ENCODE data around the gene IQGAP2. TPM values are rescaled to one million over a fixed set of nuclear protein-coding genes. Genes with fewer than 3 reads are reported as not detected.

IQGAP2 gene
- total RNA-seq, 2 experiments from 2014 or later = 118 to 124 TPM

DNA sequence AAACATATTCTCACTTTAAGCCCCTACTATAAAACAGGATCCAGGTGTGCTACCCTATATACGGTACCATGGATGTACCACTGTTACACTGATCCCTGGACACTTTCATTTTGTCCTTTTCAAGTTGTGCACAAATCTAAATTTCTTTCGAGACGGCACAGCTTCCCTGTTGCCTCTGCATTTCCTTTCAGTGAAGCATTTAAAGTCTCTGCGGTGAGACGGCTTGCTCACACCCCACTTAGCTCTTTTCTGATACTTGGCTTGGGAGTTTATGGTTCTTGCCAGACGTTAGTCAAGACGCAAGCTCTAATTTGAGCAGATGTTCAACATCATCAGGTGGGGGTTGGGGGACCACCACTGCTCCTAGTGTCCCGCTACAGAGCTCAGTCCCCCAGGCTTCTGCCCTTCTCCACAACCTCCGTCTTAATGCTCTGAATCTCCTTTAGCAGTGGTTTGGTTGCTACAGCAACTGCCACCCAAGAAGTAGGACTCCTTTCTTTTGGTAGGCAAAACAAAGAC, 204.3 kb downstream of the IQGAP2 start:
- Mint-ChIP-seq H3K4me3 (no peak overlapping the region), H3K4me1 (peaks cover 23% of the 10 kb centered on the region), H3K27me3 (no peaks in the 10 kb centered on the region), H3K9me3 (no peaks in the 10 kb centered on the region), H3K36me3 (ENCODE audit: low read depth) (peaks cover 62% of the 10 kb centered on the region), H3K27ac (peak overlapping the region; percentile 41)
- no peak for DNase-seq
- ChIA-PET CTCF (interaction anchor here (1.1 to 5.6 kb wide), 2 partner anchors 33 to 167 kb away, joined by 3 to 35 read pairs; no protein-coding TSS in a partner anchor), POLR2A (no interaction called here)

DNA sequence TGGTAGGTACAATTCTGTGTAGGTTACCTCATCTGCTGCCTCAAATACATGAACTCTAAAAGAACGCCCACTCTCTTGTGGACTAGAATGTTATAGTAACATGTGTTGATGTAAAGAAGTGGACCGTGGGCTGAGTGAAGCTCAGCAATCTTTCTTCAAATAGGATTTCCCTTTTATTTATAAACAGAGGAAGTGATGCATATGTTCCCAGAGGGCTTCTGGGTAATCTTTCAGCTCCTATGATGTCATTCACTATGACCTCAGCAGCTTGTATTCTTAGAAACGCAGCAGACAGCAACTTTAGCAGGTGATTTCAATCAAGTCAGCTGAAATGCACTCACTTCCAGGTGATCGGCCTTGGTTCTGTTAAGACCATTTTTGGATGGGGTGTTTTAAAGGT, 205.7 kb downstream of the IQGAP2 start:
- Mint-ChIP-seq H3K27ac (no peak overlapping the region), H3K4me3 (no peak overlapping the region), H3K9me3 (no peaks in the 10 kb centered on the region), H3K36me3 (ENCODE audit: low read depth) (peaks cover 55% of the 10 kb centered on the region), H3K4me1 (peaks cover 14% of the 10 kb centered on the region), H3K27me3 (no peaks in the 10 kb centered on the region)
- DNase-seq = no peak
- POLR2A ChIA-PET = interaction anchor here (1.3 kb wide), 1 partner anchor 8 kb away, joined by 4 read pairs; no protein-coding TSS in a partner anchor
- CTCF ChIA-PET = interaction anchor here (0.7 to 5.6 kb wide), 3 partner anchors 16 to 166 kb away, joined by 3 to 35 read pairs (median 3); no protein-coding TSS in a partner anchor

DNA sequence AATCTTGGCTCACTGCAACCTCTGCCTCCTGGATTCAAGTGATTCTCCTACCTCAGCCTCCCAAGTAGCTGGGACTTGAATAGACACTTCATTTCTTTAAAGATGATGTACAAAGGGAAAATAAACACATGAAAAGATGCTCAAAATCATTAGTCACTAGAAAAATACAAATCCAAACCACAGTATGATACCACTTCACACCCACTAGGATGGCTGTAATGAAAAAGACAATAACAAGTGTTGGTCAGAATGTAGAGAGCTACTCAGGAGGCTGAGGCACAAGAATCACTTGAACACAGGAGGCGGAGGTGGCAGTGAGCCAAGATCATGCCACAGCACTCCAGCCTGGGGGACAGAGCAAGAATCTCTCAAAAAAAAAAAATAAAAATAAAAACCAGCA, 207.1 kb downstream of the IQGAP2 start:
- Mint-ChIP-seq H3K27me3 (no peaks in the 10 kb centered on the region), H3K9me3 (no peaks in the 10 kb centered on the region), H3K27ac (no peak overlapping the region), H3K4me3 (no peak overlapping the region), H3K4me1 (peaks cover 14% of the 10 kb centered on the region), H3K36me3 (ENCODE audit: low read depth) (peaks cover 53% of the 10 kb centered on the region)
- ChIA-PET POLR2A (interaction anchor here (0.8 kb wide), 1 partner anchor 28 kb away, joined by 3 read pairs; no protein-coding TSS in a partner anchor), CTCF (interaction anchor here (1.6 to 5.6 kb wide), 3 partner anchors 8 to 164 kb away, joined by 3 to 35 read pairs (median 7); no protein-coding TSS in a partner anchor)
- DNase-seq = no peak

DNA sequence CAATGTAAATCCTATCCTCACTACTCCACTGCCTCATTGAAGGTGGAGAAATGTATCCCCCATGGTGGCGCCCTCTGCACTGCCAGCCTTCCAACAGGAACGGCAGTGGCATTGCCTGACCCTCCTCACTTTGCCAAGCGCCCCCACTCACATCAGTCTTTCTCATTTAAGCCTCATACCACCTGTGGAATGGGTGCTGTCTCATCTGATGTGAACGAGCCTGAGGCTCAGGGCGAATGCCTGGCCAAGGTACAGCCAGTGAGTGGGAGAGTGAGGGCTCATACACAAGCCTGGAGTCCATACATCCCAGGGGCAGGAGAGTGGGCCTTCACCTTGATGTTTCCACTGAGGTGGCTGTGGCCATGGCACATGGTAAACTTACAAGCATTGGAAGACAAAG, 209.9 kb downstream of the IQGAP2 start:
- Mint-ChIP-seq H3K27me3 (no peaks in the 10 kb centered on the region), H3K9me3 (no peaks in the 10 kb centered on the region), H3K4me3 (no peak overlapping the region), H3K4me1 (peaks cover 9% of the 10 kb centered on the region), H3K36me3 (ENCODE audit: low read depth) (peaks cover 56% of the 10 kb centered on the region), H3K27ac (no peak overlapping the region)
- CTCF ChIA-PET = interaction anchor here (0.9 kb wide), 1 partner anchor 162 kb away, joined by 3 read pairs; no protein-coding TSS in a partner anchor
- POLR2A ChIA-PET = interaction anchor here (1.9 kb wide), 1 partner anchor 10 kb away, joined by 4 read pairs; no protein-coding TSS in a partner anchor
- no peak for DNase-seq

DNA sequence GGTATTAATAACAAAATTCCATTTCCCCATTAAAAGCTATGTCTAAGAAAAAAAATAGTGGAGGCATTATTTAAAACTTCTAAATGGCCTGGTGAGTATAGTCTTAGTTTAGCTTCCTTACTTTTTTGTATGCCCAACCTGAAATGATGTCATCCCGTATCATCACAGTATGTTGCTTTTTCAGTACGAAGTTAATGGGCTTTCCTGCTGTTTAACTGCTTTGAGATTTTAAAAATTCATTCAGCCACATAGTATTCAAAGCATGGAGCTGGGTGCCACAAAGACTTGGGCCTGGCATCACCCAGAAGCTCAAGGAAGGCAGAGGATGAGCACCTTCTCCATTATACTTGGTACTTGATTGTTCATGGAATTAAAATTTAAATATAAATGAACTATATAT, 212.7 kb downstream of the IQGAP2 start:
- Mint-ChIP-seq H3K4me3 (no peak overlapping the region), H3K4me1 (peaks cover 4% of the 10 kb centered on the region), H3K36me3 (ENCODE audit: low read depth) (peaks cover 68% of the 10 kb centered on the region), H3K27ac (no peak overlapping the region), H3K9me3 (no peaks in the 10 kb centered on the region), H3K27me3 (no peaks in the 10 kb centered on the region)
- DNase-seq = no peak
- ChIA-PET POLR2A (no interaction called here), CTCF (interaction anchor here (0.7 to 1.1 kb wide), 2 partner anchors 14 to 159 kb away, joined by 3 read pairs; no protein-coding TSS in a partner anchor)

DNA sequence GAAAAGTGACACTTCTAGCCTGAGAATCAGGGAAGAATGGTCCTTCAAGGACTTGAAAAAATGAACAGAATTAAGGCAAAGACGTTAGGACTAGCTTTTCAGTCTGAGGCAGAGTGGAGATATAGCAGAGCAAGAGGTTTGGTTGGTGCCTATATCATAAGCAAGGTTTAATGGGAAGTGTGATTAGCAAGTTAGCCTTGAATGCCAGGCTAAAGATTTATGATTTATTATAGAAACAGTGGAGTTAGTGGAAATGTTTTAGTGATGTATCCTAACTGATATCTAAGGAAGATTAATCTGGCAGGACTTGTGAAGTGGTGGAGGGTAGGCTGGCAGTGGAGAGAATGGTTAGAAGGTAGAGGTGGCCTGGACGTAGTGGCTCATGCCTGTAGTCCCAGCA, 213.1 kb downstream of the IQGAP2 start:
- POLR2A ChIA-PET = no interaction called here
- Mint-ChIP-seq H3K9me3 (no peaks in the 10 kb centered on the region), H3K36me3 (ENCODE audit: low read depth) (peaks cover 66% of the 10 kb centered on the region), H3K27me3 (no peaks in the 10 kb centered on the region), H3K27ac (no peak overlapping the region), H3K4me3 (no peak overlapping the region), H3K4me1 (peaks cover 4% of the 10 kb centered on the region)
- no peak for DNase-seq
- CTCF ChIA-PET = interaction anchor here (0.7 to 2.2 kb wide), 2 partner anchors 15 to 159 kb away, joined by 3 to 6 read pairs; no protein-coding TSS in a partner anchor

DNA sequence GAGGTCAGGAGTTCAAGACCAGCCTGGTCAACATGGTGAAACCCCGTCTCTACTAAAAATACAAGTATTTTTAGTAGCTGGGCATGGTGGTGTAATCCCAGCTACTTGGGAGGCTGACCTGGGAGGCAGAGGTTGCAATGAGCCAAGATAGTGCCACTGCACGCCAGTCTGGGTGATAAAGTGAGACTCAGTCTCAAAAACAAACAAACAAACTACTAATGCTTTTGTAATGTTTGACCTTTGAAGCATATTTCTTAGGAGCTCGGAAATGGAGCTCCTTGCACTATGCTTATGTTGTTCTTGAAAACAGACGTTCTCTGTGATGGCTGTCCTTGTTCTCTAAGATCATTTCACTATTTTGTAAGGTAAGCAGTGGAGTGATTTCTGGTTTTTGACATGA, 214.1 kb downstream of the IQGAP2 start:
- ChIA-PET CTCF (interaction anchor here (1.9 to 2.2 kb wide), 2 partner anchors 16 to 157 kb away, joined by 6 to 7 read pairs; no protein-coding TSS in a partner anchor), POLR2A (no interaction called here)
- no peak for DNase-seq
- Mint-ChIP-seq H3K4me1 (peaks cover 4% of the 10 kb centered on the region), H3K27me3 (no peaks in the 10 kb centered on the region), H3K4me3 (no peak overlapping the region), H3K36me3 (ENCODE audit: low read depth) (peaks cover 64% of the 10 kb centered on the region), H3K9me3 (no peaks in the 10 kb centered on the region), H3K27ac (no peak overlapping the region)

DNA sequence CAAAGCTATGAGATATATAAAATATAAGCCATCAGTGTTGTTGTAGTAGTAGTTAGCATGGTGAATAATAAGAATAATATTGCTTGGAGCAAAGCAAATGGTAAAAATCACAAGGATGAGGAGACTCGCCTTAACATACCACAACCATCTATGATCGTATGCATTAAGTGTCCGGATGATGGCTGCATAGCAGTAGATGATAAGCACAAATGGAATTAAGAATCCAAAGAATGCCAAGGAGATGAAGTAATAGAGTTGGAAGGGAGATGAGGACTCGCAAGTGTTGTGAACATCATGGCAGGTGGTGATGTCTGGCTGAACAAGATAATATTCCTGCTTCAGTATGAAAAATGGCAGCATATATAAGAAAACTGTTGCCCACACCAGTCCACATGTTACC, 214.6 kb downstream of the IQGAP2 start:
- no peak overlapping the region for H3K4me3 Mint-ChIP-seq
- H3K4me1 Mint-ChIP-seq = peaks cover 4% of the 10 kb centered on the region
- DNase-seq = no peak
- no peaks in the 10 kb centered on the region for H3K9me3 Mint-ChIP-seq
- ChIA-PET POLR2A (no interaction called here), CTCF (interaction anchor here (1.9 to 2.2 kb wide), 2 partner anchors 16 to 157 kb away, joined by 6 to 7 read pairs; no protein-coding TSS in a partner anchor)
- H3K27me3 Mint-ChIP-seq = no peaks in the 10 kb centered on the region
- H3K27ac Mint-ChIP-seq = no peak overlapping the region
- H3K36me3 Mint-ChIP-seq (ENCODE audit: low read depth) = peaks cover 62% of the 10 kb centered on the region

DNA sequence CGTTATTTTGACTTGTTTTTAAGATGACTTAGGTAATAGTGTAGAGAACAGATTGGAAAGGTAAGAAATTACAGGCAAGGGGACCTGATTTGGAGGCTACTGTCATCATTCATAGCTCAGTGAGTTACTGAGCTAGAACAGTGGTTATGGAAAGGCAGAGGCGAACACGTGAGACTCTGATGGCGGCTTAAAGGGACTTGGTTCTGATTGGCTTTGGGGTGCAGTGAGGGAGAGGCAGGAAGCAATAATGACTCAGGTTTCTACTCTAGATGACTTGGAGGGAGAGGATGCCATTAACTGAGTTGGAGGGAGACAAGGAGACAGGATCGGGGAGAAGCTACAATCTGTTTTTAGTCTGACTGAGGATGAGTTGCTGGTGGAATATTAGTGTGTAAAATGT, 217.1 kb downstream of the IQGAP2 start:
- H3K27ac Mint-ChIP-seq = no peak overlapping the region
- H3K27me3 Mint-ChIP-seq = no peaks in the 10 kb centered on the region
- ChIA-PET POLR2A (no interaction called here), CTCF (no interaction called here)
- peaks cover 5% of the 10 kb centered on the region for H3K4me1 Mint-ChIP-seq
- no peak overlapping the region for H3K4me3 Mint-ChIP-seq
- H3K9me3 Mint-ChIP-seq = no peaks in the 10 kb centered on the region
- DNase-seq = no peak
- peaks cover 55% of the 10 kb centered on the region for H3K36me3 Mint-ChIP-seq (ENCODE audit: low read depth)

DNA sequence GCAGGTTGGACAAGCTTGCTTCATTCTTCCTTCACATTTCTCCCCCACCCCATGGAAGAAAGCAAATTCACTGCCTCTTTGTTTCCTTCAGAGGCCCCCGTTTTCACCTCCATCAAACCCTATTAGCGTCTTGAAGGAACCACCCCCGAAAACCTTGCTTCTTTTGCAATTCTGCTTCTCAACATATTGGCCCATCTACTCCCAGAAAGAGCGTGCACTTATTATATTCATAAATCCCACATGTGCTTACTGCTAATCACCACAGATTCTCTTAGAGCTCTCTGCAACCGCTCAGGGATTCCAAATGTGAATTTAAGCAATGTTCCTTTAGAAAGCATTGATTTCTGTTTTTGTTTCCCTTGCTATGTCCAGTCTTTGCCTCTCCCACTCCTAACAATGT, 219.0 kb downstream of the IQGAP2 start:
- CTCF ChIA-PET = no interaction called here

DNA sequence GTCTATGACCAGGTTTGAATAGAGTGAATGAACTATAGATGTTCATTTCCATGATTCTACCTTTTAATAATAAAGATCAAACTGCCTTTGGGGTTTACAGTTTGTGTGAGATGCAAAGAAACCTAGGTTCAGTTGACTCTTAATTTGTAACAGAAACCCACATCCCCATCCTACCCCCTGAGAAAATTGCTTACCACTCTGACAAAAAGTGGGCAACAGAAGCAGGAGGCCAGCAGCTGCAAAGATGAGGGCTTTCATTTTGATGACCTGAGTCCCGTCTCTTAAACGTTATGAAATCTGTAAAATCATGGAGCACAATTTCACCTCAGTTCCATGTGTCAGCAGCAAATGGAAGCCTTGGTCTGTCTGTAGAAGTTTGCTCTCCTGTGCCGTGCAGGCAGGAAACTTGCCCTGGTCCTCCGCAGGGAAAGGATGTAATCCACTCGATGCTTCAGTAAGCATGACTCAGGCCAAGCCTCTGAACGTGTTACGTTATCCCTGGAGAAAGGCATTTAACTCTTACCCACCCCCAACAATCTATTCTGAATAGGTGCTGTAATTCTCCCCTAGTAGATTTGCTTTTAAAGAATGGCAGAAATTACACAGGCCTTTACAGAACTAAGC, 220.0 kb downstream of the IQGAP2 start, which contains the start of gene F2RL2:
F2RL2 (minus strand) TSS at position 431 of the 624 bp plus-strand sequence; CDS start at position 258, 173 bp downstream.
- H3K4me1 Mint-ChIP-seq = peaks cover 17% of the 10 kb centered on the region
- no peak within 1 kb of the TSS for H3K4me3 Mint-ChIP-seq
- CTCF ChIA-PET = no interaction called here
- POLR2A ChIA-PET = no interaction called here
- no peak for DNase-seq
- H3K27me3 Mint-ChIP-seq = no peaks in the 10 kb centered on the region
- no peak within 1 kb of the TSS for H3K27ac Mint-ChIP-seq
- peaks cover 50% of the 10 kb centered on the region for H3K36me3 Mint-ChIP-seq (ENCODE audit: low read depth)
- no peaks in the 10 kb centered on the region for H3K9me3 Mint-ChIP-seq

More for the DNA sequence above, 219.0 kb downstream of the IQGAP2 start:
- DNase-seq = no peak
- POLR2A ChIA-PET = interaction anchor here (1.0 kb wide), 1 partner anchor 11 kb away, joined by 3 read pairs; no protein-coding TSS in a partner anchor
- Mint-ChIP-seq H3K9me3 (no peaks in the 10 kb centered on the region), H3K27me3 (no peaks in the 10 kb centered on the region), H3K4me3 (no peak overlapping the region), H3K36me3 (ENCODE audit: low read depth) (peaks cover 52% of the 10 kb centered on the region), H3K27ac (no peak overlapping the region), H3K4me1 (peaks cover 17% of the 10 kb centered on the region)

DNA sequence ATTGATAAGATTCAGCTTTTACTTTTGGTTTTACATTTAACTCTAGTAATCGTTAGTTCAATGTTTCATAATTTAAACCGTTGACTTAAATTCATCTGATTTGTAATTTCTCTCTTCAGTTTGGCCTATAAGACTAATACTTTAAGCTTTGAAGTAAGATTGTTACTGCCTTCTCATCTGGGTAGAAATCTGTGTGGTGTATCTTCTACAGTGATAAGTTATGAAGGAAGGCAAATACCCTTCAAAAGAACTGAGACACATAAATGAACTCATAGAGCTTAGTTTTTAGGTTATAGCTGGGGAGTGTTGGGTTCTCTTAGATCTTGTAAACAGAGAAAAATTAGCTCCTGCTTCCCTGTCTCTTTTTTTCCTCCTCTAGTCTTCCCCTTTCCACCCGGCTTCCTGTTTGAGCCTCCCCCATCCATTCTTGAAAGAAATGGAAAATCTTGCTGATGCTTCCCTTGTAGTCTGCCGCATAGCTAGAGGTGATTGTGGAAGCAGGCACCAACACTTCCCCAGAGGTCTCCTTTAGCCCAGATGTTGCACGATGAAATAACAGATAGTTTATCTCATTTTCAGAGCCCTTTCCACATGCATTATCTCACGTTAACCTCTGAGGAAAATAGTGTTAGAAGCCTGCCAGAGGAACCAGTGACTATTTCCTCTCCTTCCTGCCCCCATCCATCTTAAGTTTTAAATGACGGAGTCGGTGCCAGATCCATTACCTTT, 222.2 kb downstream of the IQGAP2 start:
- DNase-seq = no peak
- Mint-ChIP-seq H3K27ac (no peak overlapping the region), H3K4me1 (peaks cover 14% of the 10 kb centered on the region), H3K9me3 (no peaks in the 10 kb centered on the region), H3K4me3 (no peak overlapping the region), H3K27me3 (no peaks in the 10 kb centered on the region), H3K36me3 (ENCODE audit: low read depth) (peaks cover 45% of the 10 kb centered on the region)
- POLR2A ChIA-PET = no interaction called here
- CTCF ChIA-PET = interaction anchor here (0.7 to 1.1 kb wide), 5 partner anchors 17 to 149 kb away, joined by 3 to 6 read pairs (median 3); no protein-coding TSS in a partner anchor

DNA sequence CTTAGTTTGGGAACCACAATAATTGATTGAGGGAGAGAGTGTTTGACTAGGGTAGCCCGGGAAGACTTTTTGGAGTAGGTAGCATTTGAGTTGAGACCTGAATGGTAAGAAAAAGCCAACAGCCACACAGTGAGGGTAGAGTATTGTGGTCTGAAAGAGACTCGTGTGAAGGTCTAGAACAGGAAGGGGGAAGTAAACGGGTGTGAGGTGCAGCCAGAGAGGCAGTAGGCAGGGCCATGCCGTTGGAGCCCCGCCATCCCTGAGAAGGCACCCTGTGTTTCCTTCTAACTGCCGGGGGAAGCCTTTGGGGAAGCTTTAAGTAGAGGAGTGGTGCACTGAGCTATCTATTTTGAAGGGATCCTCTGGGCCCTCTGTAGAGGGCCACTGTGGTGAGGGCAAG, 223.7 kb downstream of the IQGAP2 start:
- peaks cover 49% of the 10 kb centered on the region for H3K36me3 Mint-ChIP-seq (ENCODE audit: low read depth)
- no peak overlapping the region for H3K4me3 Mint-ChIP-seq
- no peak for DNase-seq
- POLR2A ChIA-PET = no interaction called here
- peaks cover 14% of the 10 kb centered on the region for H3K4me1 Mint-ChIP-seq
- CTCF ChIA-PET = no interaction called here
- no peak overlapping the region for H3K27ac Mint-ChIP-seq
- H3K27me3 Mint-ChIP-seq = no peaks in the 10 kb centered on the region
- H3K9me3 Mint-ChIP-seq = no peaks in the 10 kb centered on the region
